ENCODE data around the gene TMEM218.

The TMEM218 gene

GRCh38 chr11:125101596-125101995 is 9.8 kb downstream of the TMEM218 start:
- Histone ChIP-seq H3K27me3 (ENCODE audit: insufficient read depth, low read depth, severe bottlenecking) (no peaks in the 10 kb centered on the region), H3K27ac (no peak overlapping the region), H3K4me3 (ENCODE audit: low read depth, low read length) (no peak overlapping the region), H3K36me3 (peaks cover 13% of the 10 kb centered on the region), H3K9me3 (ENCODE audit: severe bottlenecking) (no peaks in the 10 kb centered on the region)
- no peak for DNase-seq
- no peak for TF ChIP-seq CTCF (IDR thresholded peaks at IDR 0.05; ENCODE audit: low read depth, low read length)

GRCh38 chr11:125100136-125100535 is 11.3 kb downstream of the TMEM218 start:
- DNase-seq: no peak
- H3K36me3 ChIP-seq: peaks cover 13% of the 10 kb centered on the region
- no peaks in the 10 kb centered on the region for H3K27me3 ChIP-seq (ENCODE audit: insufficient read depth, low read depth, severe bottlenecking)
- no peaks in the 10 kb centered on the region for H3K9me3 ChIP-seq (ENCODE audit: severe bottlenecking)
- H3K27ac ChIP-seq: no peak overlapping the region
- no peak for TF ChIP-seq CTCF (IDR thresholded peaks at IDR 0.05; ENCODE audit: low read depth, low read length)
- no peak overlapping the region for H3K4me3 ChIP-seq (ENCODE audit: low read depth, low read length)

GRCh38 chr11:125094731-125095130 is 16.7 kb downstream of the TMEM218 start:
- TF ChIP-seq CTCF (IDR thresholded peaks at IDR 0.05; ENCODE audit: low read depth, low read length): no peak
- no peak overlapping the region for H3K27ac ChIP-seq
- no peaks in the 10 kb centered on the region for H3K9me3 ChIP-seq (ENCODE audit: severe bottlenecking)
- no peak for DNase-seq
- no peaks in the 10 kb centered on the region for H3K36me3 ChIP-seq
- H3K27me3 ChIP-seq (ENCODE audit: insufficient read depth, low read depth, severe bottlenecking): no peaks in the 10 kb centered on the region
- H3K4me3 ChIP-seq (ENCODE audit: low read depth, low read length): no peak overlapping the region

- no peak for TF ChIP-seq CTCF (IDR thresholded peaks at IDR 0.05; ENCODE audit: low read depth, low read length)
- no peaks in the 10 kb centered on the region for H3K9me3 ChIP-seq (ENCODE audit: severe bottlenecking)
- DNase-seq: no peak
- H3K4me3 ChIP-seq (ENCODE audit: low read depth, low read length): no peak overlapping the region
- no peaks in the 10 kb centered on the region for H3K27me3 ChIP-seq (ENCODE audit: insufficient read depth, low read depth, severe bottlenecking)
- no peaks in the 10 kb centered on the region for H3K36me3 ChIP-seq
- H3K27ac ChIP-seq: no peak overlapping the region
These were observed 17.9 kb downstream of the TMEM218 start for GRCh38 chr11:125093502-125093901.

- Histone ChIP-seq H3K27me3 (ENCODE audit: insufficient read depth, low read depth, severe bottlenecking) (no peaks in the 10 kb centered on the region), H3K9me3 (ENCODE audit: severe bottlenecking) (no peaks in the 10 kb centered on the region), H3K36me3 (no peaks in the 10 kb centered on the region), H3K4me3 (ENCODE audit: low read depth, low read length) (no peak overlapping the region), H3K27ac (no peak overlapping the region)
- no peak for DNase-seq
- TF ChIP-seq CTCF (IDR thresholded peaks at IDR 0.05; ENCODE audit: low read depth, low read length): no peak
These were observed 18.8 kb downstream of the TMEM218 start for GRCh38 chr11:125092669-125093068.

- no peak for DNase-seq
- H3K27ac ChIP-seq: no peak overlapping the region
- H3K36me3 ChIP-seq: no peaks in the 10 kb centered on the region
- H3K4me3 ChIP-seq (ENCODE audit: low read depth, low read length): no peak overlapping the region
- TF ChIP-seq CTCF (IDR thresholded peaks at IDR 0.05; ENCODE audit: low read depth, low read length): no peak
- no peaks in the 10 kb centered on the region for H3K9me3 ChIP-seq (ENCODE audit: severe bottlenecking)
- no peaks in the 10 kb centered on the region for H3K27me3 ChIP-seq (ENCODE audit: insufficient read depth, low read depth, severe bottlenecking)
These were observed 19.4 kb downstream of the TMEM218 start for GRCh38 chr11:125091877-125092664.

Data from WERI-Rb-1 (cell line).